Neural cell (in vitro differentiated cells): ENCODE measurements around the gene CYTH3.

ENCODE experiments used
- CTCF ChIP-seq: fragments of 450-650 bp; IDR thresholded peaks from 2 replicates; pipeline ENCODE4 v1.5.1; 2014; ENCODE audit warnings: antibody characterized with exemption, mild to moderate bottlenecking, moderate library complexity; ENCODE audit not compliant: poor library complexity, severe bottlenecking
- EP300 ChIP-seq: fragments of 450-650 bp; conservative IDR thresholded peaks from 2 replicates; pipeline ENCODE4 v1.6.1; 2014; ENCODE audit warnings: antibody characterized with exemption, mild to moderate bottlenecking, moderate library complexity; ENCODE audit not compliant: poor library complexity, severe bottlenecking
- EZH2 ChIP-seq: fragments of 200-600, 300-800 bp; shearing (Covaris generic), sonication (generic); IDR thresholded peaks from 2 replicates; pipeline ENCODE4 v1.6.1; 2014; ENCODE audit warnings: antibody characterized with exemption, low read length, borderline replicate concordance, mild to moderate bottlenecking; ENCODE audit not compliant: insufficient read depth, poor library complexity, severe bottlenecking
- MXI1 ChIP-seq: fragments of 450-650 bp; conservative IDR thresholded peaks from 2 replicates; pipeline ENCODE4 v1.6.1; 2014; ENCODE audit warnings: antibody characterized with exemption, mild to moderate bottlenecking; ENCODE audit not compliant: poor library complexity, severe bottlenecking
- POLR2AphosphoS5 ChIP-seq: IDR thresholded peaks from 2 replicates; pipeline ENCODE4 v1.6.1; 2012
- SMC3 ChIP-seq: fragments of 450-650 bp; conservative IDR thresholded peaks from 2 replicates; pipeline ENCODE4 v1.6.1; 2014; ENCODE audit warnings: antibody characterized with exemption, mild to moderate bottlenecking, moderate library complexity; ENCODE audit not compliant: poor library complexity
- TAF1 ChIP-seq: IDR thresholded peaks from 2 replicates; pipeline ENCODE4 v1.6.1; 2012; ENCODE audit warnings: low read depth
- TF ChIP-seq, protein P1 (sequence below): IDR thresholded peaks from 2 replicates; pipeline ENCODE4 v1.6.1; 2012; ENCODE audit warnings: borderline replicate concordance

- no peak for TF ChIP-seq CTCF
- no peak for TF ChIP-seq EZH2
- no peak for TF ChIP-seq TAF1
- no peak for TF ChIP-seq POLR2AphosphoS5
- no peak for TF ChIP-seq SMC3
- TF ChIP-seq, protein P1, sequence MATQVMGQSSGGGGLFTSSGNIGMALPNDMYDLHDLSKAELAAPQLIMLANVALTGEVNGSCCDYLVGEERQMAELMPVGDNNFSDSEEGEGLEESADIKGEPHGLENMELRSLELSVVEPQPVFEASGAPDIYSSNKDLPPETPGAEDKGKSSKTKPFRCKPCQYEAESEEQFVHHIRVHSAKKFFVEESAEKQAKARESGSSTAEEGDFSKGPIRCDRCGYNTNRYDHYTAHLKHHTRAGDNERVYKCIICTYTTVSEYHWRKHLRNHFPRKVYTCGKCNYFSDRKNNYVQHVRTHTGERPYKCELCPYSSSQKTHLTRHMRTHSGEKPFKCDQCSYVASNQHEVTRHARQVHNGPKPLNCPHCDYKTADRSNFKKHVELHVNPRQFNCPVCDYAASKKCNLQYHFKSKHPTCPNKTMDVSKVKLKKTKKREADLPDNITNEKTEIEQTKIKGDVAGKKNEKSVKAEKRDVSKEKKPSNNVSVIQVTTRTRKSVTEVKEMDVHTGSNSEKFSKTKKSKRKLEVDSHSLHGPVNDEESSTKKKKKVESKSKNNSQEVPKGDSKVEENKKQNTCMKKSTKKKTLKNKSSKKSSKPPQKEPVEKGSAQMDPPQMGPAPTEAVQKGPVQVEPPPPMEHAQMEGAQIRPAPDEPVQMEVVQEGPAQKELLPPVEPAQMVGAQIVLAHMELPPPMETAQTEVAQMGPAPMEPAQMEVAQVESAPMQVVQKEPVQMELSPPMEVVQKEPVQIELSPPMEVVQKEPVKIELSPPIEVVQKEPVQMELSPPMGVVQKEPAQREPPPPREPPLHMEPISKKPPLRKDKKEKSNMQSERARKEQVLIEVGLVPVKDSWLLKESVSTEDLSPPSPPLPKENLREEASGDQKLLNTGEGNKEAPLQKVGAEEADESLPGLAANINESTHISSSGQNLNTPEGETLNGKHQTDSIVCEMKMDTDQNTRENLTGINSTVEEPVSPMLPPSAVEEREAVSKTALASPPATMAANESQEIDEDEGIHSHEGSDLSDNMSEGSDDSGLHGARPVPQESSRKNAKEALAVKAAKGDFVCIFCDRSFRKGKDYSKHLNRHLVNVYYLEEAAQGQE = no peak
- TF ChIP-seq EP300 = no peak
- no peak for TF ChIP-seq MXI1
Observed at GRCh38 chr7:6237011-6237410, 35.4 kb downstream of the CYTH3 start.
